Type B pancreatic cell (in vitro differentiated cells): Measurements from ENCODE around the gene SMPD2. TPM values are rescaled to one million over a fixed set of nuclear protein-coding genes. Genes with fewer than 3 reads are reported as not detected.

Experiments
- DNase-seq: peaks from one replicate; pipeline ENCODE4 v3.0.0; 2021; ENCODE audit warnings: mixed read lengths; ENCODE audit not compliant: unreplicated experiment; ENCODE audit errors: extremely low spot score
- H3K27ac Mint-ChIP-seq: 2 replicates; pipeline ENCODE4 v1.8.0; 2021; ENCODE audit warnings: mild to moderate bottlenecking, mixed read lengths
- H3K27me3 Mint-ChIP-seq: 2 replicates; pipeline ENCODE4 v1.8.0; 2021; ENCODE audit warnings: mixed read lengths
- H3K36me3 Mint-ChIP-seq: 2 replicates; pipeline ENCODE4 v1.8.0; 2021; ENCODE audit warnings: mixed read lengths
- H3K4me1 Mint-ChIP-seq: one replicate; pipeline ENCODE4 v1.8.0; 2021; ENCODE audit warnings: mixed read lengths; ENCODE audit not compliant: unreplicated experiment
- H3K4me3 Mint-ChIP-seq: 2 replicates; pipeline ENCODE4 v1.8.0; 2021; ENCODE audit warnings: mild to moderate bottlenecking, mixed read lengths
- H3K9me3 Mint-ChIP-seq: 2 replicates; pipeline ENCODE4 v1.8.0; 2021; ENCODE audit warnings: mixed read lengths
- CTCF ChIP-seq: fragments of 200-600 bp; sonication (generic); conservative IDR thresholded peaks from 2 replicates; pipeline ENCODE4 v1.5.0; 2021; ENCODE audit warnings: antibody characterized with exemption, mild to moderate bottlenecking
- long read RNA-seq: library from polyadenylated mRNA; unstranded; transcript quantifications from one replicate; pipeline ENCODE4 v2.0.0, GENCODE V29; 2020
- total RNA-seq: library from RNA; stranded (reverse); gene quantifications from 2 replicates; pipeline ENCODE4 v1.2.1, GENCODE V29; 2021; ENCODE audit warnings: low replicate concordance

Gene SMPD2
- total RNA-seq = 13.7 and 23.5 TPM in 2 replicates
- long read RNA-seq, partial matches to known transcripts = 0 of 1 reads
- long read RNA-seq, other reads (novel, unspliced or antisense) = 1 of 1 reads

- Mint-ChIP-seq H3K9me3 (no peaks in the 10 kb centered on the region), H3K4me1 (peaks cover 5% of the 10 kb centered on the region), H3K27me3 (no peaks in the 10 kb centered on the region), H3K27ac (peak within 1 kb of the TSS; percentile 90), H3K4me3 (peak within 1 kb of the TSS; percentile 98), H3K36me3 (peaks cover 7% of the 10 kb centered on the region)
- TF ChIP-seq CTCF = no peak
- DNase-seq = peak; percentile 90
These were observed at the start of gene SMPD2, which contains the start of gene PPIL6 for GRCh38 chr6:109440331-109441068. SMPD2 (plus strand) TSS chr6:109440724; CDS start chr6:109441122, 398 bp downstream. PPIL6 (minus strand) TSS chr6:109440628; CDS start chr6:109440590, 38 bp downstream.

GRCh38 chr6:109393157-109393885 lies 47.2 kb upstream of the SMPD2 start:
- no peaks in the 10 kb centered on the region for H3K9me3 Mint-ChIP-seq

GRCh38 chr6:109393886-109394281 lies 46.6 kb upstream of the SMPD2 start:
- Mint-ChIP-seq H3K27ac (no peak overlapping the region), H3K9me3 (no peaks in the 10 kb centered on the region), H3K27me3 (peaks cover 2% of the 10 kb centered on the region), H3K36me3 (no peaks in the 10 kb centered on the region), H3K4me1 (peaks cover 4% of the 10 kb centered on the region), H3K4me3 (no peak overlapping the region)
- TF ChIP-seq CTCF = no peak
- no peak for DNase-seq

More at GRCh38 chr6:109393157-109393885, 47.2 kb upstream of the SMPD2 start:
- H3K4me1 Mint-ChIP-seq = peaks cover 4% of the 10 kb centered on the region
- DNase-seq = no peak
- H3K4me3 Mint-ChIP-seq = no peak overlapping the region
- no peak overlapping the region for H3K27ac Mint-ChIP-seq
- peaks cover 2% of the 10 kb centered on the region for H3K27me3 Mint-ChIP-seq
- no peak for TF ChIP-seq CTCF
- no peaks in the 10 kb centered on the region for H3K36me3 Mint-ChIP-seq

- no peak for DNase-seq
- no peak overlapping the region for H3K4me3 Mint-ChIP-seq
- no peaks in the 10 kb centered on the region for H3K9me3 Mint-ChIP-seq
- peaks cover 3% of the 10 kb centered on the region for H3K4me1 Mint-ChIP-seq
- no peak overlapping the region for H3K27ac Mint-ChIP-seq
- H3K36me3 Mint-ChIP-seq = no peaks in the 10 kb centered on the region
- TF ChIP-seq CTCF = no peak
- no peaks in the 10 kb centered on the region for H3K27me3 Mint-ChIP-seq
These were observed 44.3 kb upstream of the SMPD2 start for GRCh38 chr6:109396046-109396718.

GRCh38 chr6:109397020-109397419 lies 43.5 kb upstream of the SMPD2 start:
- DNase-seq = no peak
- H3K4me3 Mint-ChIP-seq = no peak overlapping the region
- peak; percentile 25 for TF ChIP-seq CTCF
- H3K36me3 Mint-ChIP-seq = no peaks in the 10 kb centered on the region
- H3K27me3 Mint-ChIP-seq = no peaks in the 10 kb centered on the region
- H3K9me3 Mint-ChIP-seq = no peaks in the 10 kb centered on the region
- no peak overlapping the region for H3K27ac Mint-ChIP-seq
- H3K4me1 Mint-ChIP-seq = no peaks in the 10 kb centered on the region
